Iris pigment epithelial cell (primary cell): Measurements from ENCODE around the gene NUP210L.
"Not testable (repeated sequence)": the region's sequence is repeated elsewhere in the genome, so short reads cannot be mapped to it uniquely, and the experiment has no call there.

Source experiments
- DNase-seq: peaks from one replicate; pipeline ENCODE4 v3.0.0-alpha.2; 2011; ENCODE audit warnings: low read depth

The NUP210L gene

DNA sequence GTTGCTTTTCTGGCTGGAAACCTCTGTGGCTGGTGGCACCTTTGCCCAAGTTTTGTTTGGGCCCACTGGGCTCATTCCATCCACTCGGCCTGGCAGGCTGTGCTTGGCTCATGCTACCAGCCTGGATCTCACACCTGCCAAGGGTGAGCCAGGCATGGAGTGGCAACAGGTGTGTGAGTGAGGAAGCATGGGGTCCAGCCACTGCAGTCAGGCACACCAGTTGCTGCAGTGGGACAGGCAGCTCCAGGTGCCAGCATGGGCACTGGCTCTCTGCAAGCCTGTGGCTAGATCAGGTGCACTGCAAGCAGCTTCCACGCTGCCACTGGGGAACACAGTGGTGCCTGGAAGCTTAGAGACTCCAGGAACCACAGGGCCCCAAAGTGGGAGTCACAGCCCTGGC lies 57.0 kb downstream of the NUP210L start:
- DNase-seq = no peak

DNA sequence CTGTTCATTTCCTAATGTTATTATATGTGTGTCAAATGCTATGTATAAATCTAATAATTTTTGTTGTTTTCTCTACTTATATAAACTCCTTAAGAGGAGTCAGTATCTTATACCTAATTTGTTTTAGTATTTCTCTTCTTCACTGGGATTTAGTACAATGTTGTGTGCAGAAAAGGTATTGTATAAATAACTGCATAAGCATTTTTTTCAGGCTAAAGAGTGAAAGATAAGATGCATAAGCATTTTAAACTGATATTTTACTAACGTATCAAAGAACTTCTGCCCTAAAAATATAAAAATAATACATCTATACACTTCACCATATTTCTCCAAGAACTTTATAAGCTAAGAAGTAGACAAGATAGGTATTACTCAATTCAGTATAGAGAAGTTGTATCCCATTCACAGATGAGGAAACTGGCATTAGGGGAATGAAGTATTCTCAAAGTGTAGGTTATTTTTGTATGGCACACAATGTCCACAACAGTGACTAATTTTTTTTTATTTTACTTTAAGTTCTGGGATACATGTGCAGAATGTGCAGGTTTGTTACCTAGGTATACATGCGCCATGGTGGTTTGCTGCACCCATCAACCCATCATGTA lies 59.3 kb downstream of the NUP210L start:
- DNase-seq = no peak

DNA sequence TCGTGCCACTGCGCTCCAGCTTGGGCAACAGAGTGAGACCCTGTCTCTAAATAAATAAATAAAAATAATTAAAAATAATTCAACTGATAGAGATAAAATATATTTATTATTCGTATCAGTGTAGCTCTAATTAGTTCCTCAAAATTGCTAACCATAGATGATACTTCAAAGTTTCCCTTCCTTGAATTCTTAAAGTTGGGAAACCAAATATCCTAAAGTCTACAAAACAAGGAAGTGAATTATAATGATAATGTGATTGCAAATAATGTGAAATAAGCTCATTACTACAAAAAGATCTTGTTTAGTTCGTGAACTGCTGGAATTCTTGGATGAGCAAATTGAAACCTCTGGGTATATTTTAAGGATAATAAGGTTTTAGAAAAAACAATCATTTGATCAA lies 60.5 kb downstream of the NUP210L start:
- DNase-seq = no peak

DNA sequence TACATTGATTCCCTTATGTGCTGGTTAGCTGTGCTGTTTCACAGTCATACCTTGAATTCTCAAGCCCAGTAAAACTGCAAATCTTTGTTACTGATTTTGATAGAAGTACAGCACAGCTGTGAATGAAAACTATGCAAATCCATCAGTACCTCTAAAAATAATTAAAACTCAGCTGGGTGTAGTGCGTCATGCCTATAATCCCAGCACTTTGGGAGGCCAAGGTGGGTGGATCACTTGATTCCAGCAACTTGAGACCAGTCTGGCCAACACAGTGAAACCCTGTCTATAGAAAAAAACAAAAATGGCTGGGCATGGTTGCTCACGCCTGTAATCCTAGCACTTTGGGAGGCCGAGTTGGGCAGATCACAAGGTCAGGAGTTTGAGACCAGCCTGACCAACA lies 61.2 kb downstream of the NUP210L start:
- DNase-seq = no peak

DNA sequence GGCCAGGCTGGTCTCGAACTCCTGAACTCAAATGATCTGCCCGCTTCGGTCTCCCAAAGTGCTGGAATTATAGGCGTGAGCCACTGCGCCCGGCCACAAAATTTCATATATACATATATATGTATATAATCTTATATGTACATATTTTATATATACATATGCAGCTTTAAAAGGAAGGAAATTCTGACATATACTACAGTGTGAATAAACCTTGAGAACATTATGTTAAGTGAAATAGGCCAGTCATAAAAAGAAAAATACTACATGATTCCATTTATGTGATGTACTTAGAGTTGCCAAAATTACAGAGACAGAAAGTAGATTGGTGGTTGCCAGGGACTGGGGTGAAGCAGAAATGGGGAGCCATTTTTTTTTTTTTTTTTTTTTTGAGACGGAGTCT lies 63.2 kb downstream of the NUP210L start:
- no peak for DNase-seq

DNA sequence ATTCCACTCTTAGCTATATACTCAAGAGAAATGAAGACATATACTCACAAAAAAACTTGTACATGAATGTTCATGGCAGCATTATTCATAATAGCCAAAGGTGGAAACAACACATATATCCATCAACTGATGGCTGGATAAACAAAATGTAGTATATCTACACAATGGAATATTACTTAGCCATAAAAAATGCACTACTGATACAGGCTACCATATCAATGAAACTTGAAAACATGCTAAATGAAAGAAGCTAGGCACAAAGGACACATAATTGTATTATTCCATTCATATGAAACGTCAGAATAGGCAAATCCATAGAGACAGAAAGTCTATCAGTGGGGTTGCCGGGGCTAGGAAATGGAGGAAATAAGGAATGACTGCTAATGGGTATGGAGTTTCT lies 67.3 kb downstream of the NUP210L start:
- no peak for DNase-seq

DNA sequence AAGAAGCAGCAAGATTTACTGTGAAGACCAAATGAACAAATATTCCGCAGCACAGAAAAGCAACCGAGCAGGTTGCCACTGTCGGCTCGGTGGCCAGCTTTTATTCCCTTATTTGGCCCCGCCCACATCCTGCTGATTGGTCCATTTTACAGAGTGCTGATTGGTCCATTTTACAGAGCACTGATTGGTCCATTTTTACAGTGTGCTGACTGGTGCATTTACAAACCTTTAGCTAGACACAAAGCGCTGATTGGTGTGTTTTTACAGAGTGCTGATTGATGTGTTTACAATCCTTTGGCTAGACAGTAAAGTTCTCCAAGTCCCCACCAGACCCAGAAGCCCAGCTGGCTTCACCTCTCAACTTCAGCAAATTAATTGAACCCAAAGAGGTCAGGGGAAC lies 71.8 kb downstream of the NUP210L start:
- not testable (repeated sequence) for DNase-seq

DNA sequence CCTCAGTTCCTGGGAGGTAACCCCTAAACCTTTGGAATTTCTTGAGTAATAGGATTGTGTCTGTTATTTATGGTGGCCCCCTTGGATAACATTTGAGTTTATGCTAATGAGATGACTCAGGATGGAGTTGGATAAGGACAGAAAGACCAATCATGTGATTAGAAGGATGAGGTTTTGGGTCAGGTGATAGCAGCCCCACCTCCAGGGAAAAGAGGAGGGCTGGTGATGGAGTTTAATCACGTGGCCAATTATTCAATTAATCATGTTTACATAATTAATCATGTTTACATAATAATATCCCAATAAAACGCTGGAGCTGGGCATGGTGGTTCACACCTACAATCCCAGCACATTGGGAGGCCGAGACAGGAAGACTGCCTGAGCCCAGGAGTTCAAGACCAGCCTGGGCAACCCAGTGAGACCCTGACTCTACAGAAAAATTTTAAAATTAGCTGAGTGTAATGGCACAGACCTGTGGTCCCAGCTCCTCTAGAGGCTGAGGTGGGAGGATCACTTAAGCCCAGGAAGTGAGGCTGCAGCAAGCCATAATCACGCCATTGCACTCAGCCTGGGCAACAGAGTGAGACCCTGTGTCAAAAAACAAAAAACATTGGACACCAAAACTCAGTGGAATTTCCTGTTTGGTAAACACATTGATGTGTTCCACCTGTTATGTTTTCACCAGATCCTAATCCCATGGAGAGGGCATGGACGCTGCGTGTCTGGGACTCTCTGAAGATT lies 73.3 kb downstream of the NUP210L start:
- no peak for DNase-seq

DNA sequence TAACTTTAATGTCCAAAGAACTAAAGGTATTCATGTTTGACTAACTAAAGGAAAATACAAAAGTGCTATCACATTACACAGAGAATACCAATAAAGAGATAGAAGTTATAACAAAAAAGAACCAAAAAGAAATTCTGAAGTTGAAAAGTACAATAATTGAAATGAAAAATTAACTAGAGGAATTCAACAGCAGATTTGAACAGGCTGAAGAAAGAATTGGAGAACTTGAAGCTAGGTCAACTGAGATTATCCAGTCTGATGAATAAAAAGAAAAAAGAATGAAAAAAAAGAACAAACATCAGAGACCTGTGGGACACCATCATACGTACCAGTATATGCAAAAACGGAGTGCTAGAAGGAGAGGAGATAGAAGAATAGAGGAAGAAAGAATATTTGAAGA lies 78.5 kb downstream of the NUP210L start:
- DNase-seq = no peak

DNA sequence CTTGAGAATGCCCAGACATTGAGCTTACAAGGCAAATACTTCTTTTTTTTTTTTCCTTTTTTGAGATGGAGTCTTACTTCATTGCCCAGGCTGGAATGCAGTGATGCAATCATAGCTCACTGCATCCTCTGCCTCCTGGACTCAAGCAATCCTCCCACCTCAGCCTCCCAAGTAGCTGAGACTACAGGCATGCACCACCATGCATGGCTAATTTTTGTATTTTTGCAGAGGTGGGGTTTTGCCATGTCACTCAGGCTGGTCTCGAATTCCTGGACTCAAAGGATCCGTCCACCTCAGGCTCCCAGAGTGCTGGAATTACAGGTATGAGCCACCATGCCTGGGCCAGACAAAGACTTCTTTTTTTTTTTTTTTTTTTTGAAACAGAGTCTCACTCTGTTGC lies 79.1 kb downstream of the NUP210L start:
- no peak for DNase-seq

DNA sequence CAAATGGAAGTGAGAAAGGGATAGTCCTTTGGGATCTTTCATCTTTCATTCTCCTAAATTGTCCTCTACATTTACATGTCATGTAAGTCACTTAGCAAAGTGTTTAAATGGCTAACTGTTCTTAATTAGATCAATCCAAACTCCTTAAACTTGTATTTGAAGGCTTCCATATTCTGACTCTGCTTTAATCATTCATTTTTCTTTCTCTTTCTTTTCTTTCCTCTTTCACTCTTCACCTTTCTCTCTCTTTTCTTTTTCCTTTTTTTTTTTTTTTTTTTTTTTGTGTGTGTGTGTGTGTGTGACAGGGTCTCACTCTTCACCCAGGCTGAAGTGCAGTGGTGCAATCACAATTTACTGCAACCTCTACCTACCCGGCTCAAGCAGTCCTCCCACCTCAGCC lies 92.6 kb downstream of the NUP210L start:
- DNase-seq = no peak

DNA sequence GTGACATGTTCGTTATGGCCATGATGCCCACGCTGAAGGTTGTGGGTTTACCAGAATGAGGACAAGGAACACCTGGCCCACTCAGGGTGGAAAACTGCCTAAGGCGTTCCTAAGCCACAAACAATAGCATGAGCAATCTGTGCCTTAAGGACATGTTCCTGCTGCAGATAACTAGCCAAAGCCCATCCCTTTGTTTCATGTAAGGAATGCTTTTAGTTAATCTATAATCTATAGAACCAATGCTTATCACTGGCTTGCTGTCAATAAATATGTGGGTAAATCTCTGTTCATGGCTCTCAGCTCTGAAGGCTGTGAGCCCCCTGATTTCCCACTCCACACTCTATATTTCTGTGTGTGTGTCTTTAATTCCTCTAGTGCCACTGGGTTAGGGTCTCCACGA lies 107.4 kb downstream of the NUP210L start:
- not testable (repeated sequence) for DNase-seq

DNA sequence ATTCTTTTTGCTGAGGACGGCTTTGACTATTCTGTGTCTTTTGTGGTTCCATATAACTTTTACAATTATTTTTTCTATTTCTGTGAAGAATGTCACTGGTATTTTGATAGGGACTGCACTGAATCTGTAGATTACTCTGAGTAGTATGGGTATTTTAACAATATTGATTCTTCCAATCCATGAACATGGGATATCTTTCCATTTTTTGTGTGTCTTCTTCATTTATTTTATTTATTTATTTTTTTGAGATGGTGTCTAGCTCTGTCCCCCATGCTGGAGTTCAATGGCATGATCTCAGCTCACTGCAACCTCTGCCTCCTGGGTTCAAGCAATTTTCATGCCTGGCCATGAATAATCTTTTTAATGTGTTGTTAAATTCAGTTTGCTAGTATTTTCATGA lies 121.2 kb downstream of the NUP210L start:
- not testable (repeated sequence) for DNase-seq

DNA sequence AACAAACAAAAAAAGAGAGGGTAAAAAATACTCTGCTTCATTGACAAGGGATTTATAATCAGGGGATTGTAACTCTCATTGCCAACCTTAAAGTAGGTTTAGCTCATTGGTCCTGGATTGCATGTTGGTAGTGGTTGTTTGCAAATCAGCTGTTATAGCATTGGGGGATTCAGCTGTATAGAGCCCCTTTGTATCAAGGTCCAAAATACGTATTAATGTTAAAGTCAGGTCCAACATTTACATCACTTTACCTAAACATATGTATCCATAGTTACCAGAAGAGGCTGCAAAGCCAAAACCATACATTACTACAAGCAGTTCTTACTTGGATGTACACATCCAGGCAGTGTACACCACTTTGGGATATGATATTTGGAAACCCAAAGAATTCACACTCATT lies 134.9 kb downstream of the NUP210L start:
- no peak for DNase-seq

DNA sequence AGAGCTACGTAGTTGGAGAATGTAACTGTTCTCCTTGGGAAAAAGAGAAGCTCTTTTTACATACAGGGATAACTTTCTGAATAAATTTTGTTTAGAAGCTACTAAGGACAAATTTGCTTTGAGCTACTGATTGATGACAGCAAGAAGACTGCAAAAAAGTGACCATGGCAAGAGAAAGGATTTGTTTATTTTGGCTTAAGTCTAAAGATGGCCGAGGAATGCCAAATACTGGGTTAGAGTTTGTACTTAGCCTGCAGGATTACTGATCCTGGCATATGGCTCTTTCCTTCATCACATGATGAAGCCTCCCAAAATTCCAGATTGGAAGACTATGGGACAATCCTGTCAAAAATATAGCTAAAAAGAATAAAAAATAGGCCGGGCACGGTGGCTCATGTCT lies 135.6 kb downstream of the NUP210L start:
- DNase-seq = no peak

DNA sequence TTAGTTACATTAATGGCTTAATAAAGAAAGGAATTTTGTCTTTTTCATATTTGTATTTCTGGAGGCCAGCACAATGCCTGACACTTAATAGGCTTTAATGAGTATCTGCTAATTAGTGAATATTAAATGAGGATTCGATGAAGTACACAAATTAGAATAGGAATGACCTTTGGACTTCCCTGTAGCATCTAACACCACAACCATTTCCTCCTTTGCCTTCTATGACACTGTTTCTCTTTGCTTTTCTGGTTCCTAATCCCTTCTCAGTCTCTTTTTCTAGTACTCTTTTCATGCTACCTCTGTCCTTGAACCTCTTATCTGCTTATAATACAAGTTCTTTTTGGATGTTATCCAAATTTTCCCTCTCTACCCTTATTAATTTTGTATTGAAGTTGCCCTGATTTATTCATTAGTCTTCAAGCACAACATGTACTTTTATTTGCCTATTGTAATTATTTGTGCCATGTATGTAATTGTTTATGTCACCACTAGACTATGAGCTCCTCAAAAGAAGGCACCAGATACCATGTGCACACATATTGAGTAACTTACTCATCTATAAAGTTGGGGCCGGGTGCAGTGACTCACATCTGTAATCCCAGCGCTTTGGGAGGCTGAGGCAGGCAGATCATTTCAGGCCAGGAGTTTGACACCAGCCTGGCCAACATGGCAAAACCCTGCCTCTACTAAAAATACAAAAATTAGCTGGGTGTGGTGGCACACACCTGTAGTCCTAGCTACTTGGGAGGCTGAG lies 140.5 kb downstream of the NUP210L start:
- DNase-seq = peak; percentile 85

DNA sequence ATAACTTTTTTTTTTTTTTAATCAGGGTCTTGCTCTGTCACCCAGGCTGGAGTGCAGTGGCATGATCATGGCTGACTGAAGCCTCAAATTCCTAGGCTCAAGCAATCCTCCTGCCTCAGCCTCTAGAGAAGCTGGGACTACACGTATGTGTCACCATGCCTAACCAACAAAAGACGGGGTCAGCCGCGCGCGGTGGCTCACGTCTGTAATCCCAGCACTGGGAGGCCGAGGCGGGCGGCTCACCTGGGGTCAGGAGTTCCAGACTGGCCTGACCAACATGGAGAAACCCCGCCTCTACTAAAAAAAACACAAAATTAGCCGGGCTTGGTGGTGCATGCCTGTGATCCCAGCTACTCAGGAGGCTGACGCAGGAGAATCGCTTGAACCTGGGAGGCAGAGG lies 142.3 kb downstream of the NUP210L start:
- DNase-seq = not testable (repeated sequence)

DNA sequence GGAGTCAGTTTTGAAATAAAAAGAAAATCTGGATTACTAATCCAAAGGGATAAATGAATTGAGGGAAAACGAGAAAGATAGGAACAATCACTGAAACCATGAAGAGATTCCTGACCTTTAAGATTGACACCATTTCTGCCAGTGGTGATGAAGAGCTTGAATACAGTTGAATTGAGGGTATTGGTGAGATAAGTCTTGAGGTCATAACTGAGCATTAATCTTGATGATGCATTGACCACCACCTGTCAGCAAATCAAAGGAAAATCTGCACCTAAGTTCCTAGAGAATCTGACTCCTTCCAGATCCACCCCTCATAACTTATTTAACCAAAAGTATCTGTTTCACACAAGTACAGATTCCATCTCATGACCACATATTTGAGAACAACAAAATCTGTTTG lies 142.7 kb downstream of the NUP210L start:
- no peak for DNase-seq

DNA sequence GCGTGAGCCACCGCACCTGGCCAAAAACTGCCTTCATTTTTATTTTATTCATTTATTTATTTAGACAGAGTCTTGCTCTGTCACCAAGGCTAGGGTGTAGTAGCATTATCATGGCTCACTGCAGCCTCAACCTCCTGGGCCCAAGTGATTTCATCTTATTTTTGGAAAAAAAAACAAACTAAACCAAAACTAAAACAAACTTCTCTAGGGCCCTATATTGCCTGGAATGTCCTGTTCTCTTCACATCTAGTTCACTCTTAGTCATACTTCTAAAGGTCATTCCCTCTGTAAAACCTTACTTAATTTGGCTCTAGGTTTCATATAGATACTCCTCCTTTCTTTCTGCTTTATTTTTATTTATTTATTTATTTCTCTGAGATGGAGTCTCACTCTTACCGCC lies 148.7 kb downstream of the NUP210L start:
- peak; percentile 81 for DNase-seq

DNA sequence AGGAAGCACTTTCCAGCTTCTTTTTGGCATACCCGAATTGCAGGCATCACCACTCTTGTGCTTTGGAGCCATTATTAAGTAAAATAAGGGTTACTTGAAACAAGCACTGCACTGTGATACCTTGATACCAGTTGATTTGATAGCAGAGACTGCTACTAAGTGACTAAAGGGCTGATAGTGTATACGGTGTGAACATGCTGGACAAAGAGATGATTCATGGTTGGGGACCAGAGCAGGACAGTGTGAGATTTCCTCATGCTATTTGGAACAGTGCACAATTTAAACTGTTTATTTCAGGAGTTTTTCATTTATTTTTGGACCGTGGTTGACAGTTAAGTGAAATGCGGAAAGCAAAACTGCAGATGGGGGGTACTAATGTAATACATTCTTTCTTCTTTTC lies 154.5 kb downstream of the NUP210L start:
- no peak for DNase-seq

DNA sequence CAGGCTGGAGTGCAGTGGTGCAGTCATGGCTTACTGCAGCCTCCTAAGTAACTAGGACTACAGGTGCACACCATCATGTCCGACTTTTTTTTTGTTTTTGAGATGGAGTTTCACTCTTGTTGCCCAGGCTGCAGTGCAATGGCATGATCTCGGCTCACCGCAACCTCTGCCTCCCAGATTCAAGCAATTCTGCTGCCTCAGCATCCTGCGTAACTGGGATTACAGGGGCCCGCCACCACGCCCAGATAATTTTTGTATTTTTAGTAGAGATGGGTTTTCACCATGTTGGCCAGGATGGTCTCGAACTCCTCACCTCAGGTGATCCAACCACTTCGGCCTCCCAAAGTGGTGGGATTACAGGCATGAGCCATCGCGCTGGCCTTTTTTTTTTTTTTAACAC lies 158.0 kb downstream of the NUP210L start:
- not testable (repeated sequence) for DNase-seq

DNA sequence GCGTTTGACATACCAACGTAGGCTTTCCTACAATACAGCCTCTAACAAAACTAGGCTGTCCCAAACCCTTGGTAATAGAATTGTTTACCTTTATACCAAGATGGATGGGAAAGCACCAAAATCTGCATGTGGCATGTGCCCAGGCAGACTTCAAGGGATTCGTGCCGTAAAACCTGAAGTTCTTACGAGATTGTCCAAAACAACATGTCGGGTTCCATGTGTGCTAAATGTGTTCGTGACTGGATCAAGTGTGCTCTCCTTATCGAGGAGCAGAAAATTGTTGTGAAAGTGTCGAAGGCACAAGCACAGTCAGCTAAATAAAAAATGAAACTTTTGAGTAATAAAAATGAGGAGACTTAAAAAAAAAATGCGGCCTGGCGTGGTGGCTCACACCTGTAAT lies 159.2 kb downstream of the NUP210L start:
- no peak for DNase-seq

DNA sequence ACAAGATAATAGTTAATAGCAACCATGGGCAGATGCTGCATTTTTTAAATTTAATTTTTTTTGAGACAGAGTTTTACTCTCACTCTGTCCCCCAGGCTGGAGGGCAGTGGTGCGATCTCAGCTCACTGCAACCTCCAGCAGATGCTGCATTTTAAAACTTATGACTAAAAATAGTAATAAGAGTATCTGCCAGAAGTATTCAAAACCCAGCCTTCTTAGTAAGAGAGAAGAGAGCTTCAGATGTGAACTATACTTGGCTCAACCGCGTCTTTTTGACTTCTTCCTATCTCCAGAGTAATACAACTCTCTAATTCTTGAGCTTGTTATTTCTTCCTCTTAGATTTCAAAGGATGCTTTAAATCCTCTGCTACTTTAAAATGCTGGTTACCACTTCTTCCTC lies 159.7 kb downstream of the NUP210L start:
- no peak for DNase-seq
